ENCODE results near the gene TEKT1.
"Not testable (repeated sequence)": the region's sequence is repeated elsewhere in the genome, so short reads cannot be mapped to it uniquely, and the experiment has no call there.

The TEKT1 gene

GRCh38 chr17:6812295-6812694, 19.2 kb downstream of the TEKT1 start:
- DNase-seq = no peak

GRCh38 chr17:6811510-6811909, 20.0 kb downstream of the TEKT1 start:
- no peak for DNase-seq

- DNase-seq = no peak
Measured at GRCh38 chr17:6800422-6801027, 31.0 kb downstream of the TEKT1 start.

- DNase-seq = no peak
Measured at GRCh38 chr17:6799738-6800137, 31.8 kb downstream of the TEKT1 start.

GRCh38 chr17:6797718-6798351, 33.7 kb downstream of the TEKT1 start:
- no peak for DNase-seq

- no peak for DNase-seq
Measured at GRCh38 chr17:6796887-6797490, 34.5 kb downstream of the TEKT1 start.

- DNase-seq = no peak
Measured at GRCh38 chr17:6796017-6796886, 35.3 kb downstream of the TEKT1 start.

GRCh38 chr17:6793748-6794493, 37.6 kb downstream of the TEKT1 start:
- no peak for DNase-seq

- no peak for DNase-seq
Measured at GRCh38 chr17:6789146-6789545, 42.4 kb downstream of the TEKT1 start.

GRCh38 chr17:6787081-6787693, 44.3 kb downstream of the TEKT1 start:
- no peak for DNase-seq

GRCh38 chr17:6786618-6787017, 44.9 kb downstream of the TEKT1 start:
- DNase-seq = no peak

- DNase-seq = no peak
Measured at GRCh38 chr17:6782244-6782643, 49.3 kb downstream of the TEKT1 start.

GRCh38 chr17:6780886-6781285, 50.6 kb downstream of the TEKT1 start:
- DNase-seq = no peak

- DNase-seq = no peak
Measured at GRCh38 chr17:6780001-6780400, 51.5 kb downstream of the TEKT1 start.

GRCh38 chr17:6779411-6779810, 52.1 kb downstream of the TEKT1 start:
- DNase-seq = no peak

GRCh38 chr17:6775871-6776405, 55.6 kb downstream of the TEKT1 start, which contains the start of gene FBXO39:
FBXO39 (plus strand) TSS chr17:6776215; CDS start chr17:6779869, 3,654 bp downstream.
- no peak for DNase-seq

- not testable (repeated sequence) for DNase-seq
Measured at GRCh38 chr17:6774906-6775305, 56.6 kb downstream of the TEKT1 start.

GRCh38 chr17:6772016-6772415, 59.5 kb downstream of the TEKT1 start:
- DNase-seq = no peak

- no peak for DNase-seq
Measured at GRCh38 chr17:6768447-6768846, 63.1 kb downstream of the TEKT1 start.

GRCh38 chr17:6761779-6762178, 69.8 kb downstream of the TEKT1 start:
- no peak for DNase-seq

- DNase-seq = no peak
Measured at GRCh38 chr17:6757747-6758146, 73.8 kb downstream of the TEKT1 start.
